ENCODE results near the gene ADAMTS19.
"Not testable (repeated sequence)": the region's sequence is repeated elsewhere in the genome, so short reads cannot be mapped to it uniquely, and the experiment has no call there.

ADAMTS19 gene

GRCh38 chr5:129601576-129601975 is 141.5 kb downstream of the ADAMTS19 start:
- DNase-seq (ENCODE audit: low read depth), result no peak

- DNase-seq (ENCODE audit: low read depth), result no peak
Measured at GRCh38 chr5:129608350-129608749, 148.3 kb downstream of the ADAMTS19 start.

- DNase-seq (ENCODE audit: low read depth), result no peak
Measured at GRCh38 chr5:129609710-129610109, 149.6 kb downstream of the ADAMTS19 start.

- DNase-seq (ENCODE audit: low read depth), result no peak
Measured at GRCh38 chr5:129616517-129616916, 156.4 kb downstream of the ADAMTS19 start.

- DNase-seq (ENCODE audit: low read depth), result no peak
Measured at GRCh38 chr5:129617206-129617605, 157.1 kb downstream of the ADAMTS19 start.

GRCh38 chr5:129619782-129620181 is 159.7 kb downstream of the ADAMTS19 start:
- DNase-seq (ENCODE audit: low read depth), result no peak

GRCh38 chr5:129622531-129622930 is 162.4 kb downstream of the ADAMTS19 start:
- DNase-seq (ENCODE audit: low read depth), result no peak

GRCh38 chr5:129629575-129629974 is 169.5 kb downstream of the ADAMTS19 start:
- no peak for DNase-seq (ENCODE audit: low read depth)

DNA sequence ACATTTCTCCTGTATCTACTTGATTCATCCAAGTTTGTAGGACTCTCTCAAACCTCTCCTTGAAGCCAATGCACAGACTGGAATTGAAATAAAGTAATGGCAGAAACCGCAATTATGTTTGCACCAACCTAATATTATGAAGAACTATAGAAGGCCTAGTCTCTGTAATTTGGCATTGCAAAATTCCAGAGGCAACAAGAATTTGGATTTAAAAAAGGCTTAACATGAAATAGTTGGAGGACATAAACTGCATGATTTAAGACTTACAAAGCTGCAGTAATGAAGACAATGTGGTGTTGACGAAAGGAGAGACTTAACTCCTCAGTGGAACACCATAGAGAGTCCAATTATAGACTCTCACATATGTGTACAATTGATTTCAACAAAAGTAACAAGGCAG is 170.0 kb downstream of the ADAMTS19 start:
- no peak for DNase-seq (ENCODE audit: low read depth)

GRCh38 chr5:129631961-129632360 is 171.9 kb downstream of the ADAMTS19 start:
- DNase-seq (ENCODE audit: low read depth), result no peak

DNA sequence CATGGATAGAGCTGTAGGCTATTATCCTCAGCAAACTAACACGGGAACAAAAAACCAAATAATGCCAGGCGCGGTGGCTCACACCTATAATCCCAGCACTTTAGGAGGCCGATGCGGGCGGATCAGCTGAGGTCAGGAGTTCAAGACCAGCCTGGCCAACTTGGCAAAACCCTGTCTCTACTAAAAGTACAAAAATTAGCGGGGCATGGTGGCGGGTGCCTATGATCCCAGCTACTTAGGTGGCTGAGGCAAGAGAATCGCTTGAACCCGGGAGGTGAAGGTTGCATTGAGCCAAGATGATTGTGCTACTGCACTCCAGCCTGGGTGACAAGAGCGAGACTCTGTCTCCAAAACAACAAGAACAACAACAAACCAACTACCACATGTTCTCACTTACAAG is 177.4 kb downstream of the ADAMTS19 start:
- DNase-seq (ENCODE audit: low read depth), result not testable (repeated sequence)

GRCh38 chr5:129639331-129639730 is 179.2 kb downstream of the ADAMTS19 start:
- DNase-seq (ENCODE audit: low read depth), result no peak

GRCh38 chr5:129652349-129653056 is 192.4 kb downstream of the ADAMTS19 start:
- DNase-seq (ENCODE audit: low read depth), result no peak

- DNase-seq (ENCODE audit: low read depth), result no peak
Measured at GRCh38 chr5:129653057-129653375, 192.9 kb downstream of the ADAMTS19 start.

GRCh38 chr5:129653442-129653841 is 193.3 kb downstream of the ADAMTS19 start:
- DNase-seq (ENCODE audit: low read depth), result no peak

- no peak for DNase-seq (ENCODE audit: low read depth)
Measured at GRCh38 chr5:129656952-129657351, 196.9 kb downstream of the ADAMTS19 start.

GRCh38 chr5:129658801-129659200 is 198.7 kb downstream of the ADAMTS19 start:
- DNase-seq (ENCODE audit: low read depth), result no peak

DNA sequence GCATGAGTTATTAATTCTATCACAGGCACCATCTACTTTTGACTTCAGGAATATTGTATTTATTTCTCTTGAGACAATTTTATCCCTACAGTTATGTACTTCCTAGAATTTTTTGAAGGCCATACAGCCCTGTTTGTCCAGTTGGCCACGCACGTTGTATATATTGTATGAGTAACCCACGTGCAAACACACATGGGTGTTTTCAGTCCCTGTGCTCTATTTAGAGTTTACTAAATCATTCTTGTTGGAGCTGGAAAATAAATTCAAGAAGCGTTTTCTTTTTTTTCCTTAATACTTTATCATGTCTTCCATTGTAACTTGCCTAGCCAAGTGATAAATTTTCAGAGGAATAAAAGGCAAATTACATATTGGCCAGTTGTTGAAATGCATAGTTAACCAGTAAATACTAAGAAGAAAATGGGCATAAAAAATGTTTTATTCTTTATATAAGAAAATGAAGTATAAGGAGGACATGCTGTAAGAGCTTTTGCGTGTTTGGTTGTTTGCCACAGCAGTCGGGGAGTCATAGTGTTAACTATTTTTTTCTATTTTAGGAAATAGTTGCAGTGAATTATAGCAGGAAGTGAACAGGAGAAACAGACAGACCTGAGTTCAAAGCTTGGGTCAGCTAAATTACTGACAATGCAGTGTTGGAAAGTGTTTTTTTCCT is 201.4 kb downstream of the ADAMTS19 start:
- DNase-seq (ENCODE audit: low read depth), result no peak

GRCh38 chr5:129664336-129664937 is 204.3 kb downstream of the ADAMTS19 start:
- peak; percentile 14 for DNase-seq (ENCODE audit: low read depth)

- DNase-seq (ENCODE audit: low read depth), result peak; percentile 63
Measured at GRCh38 chr5:129670957-129671500, 210.9 kb downstream of the ADAMTS19 start.

GRCh38 chr5:129672006-129672405 is 211.9 kb downstream of the ADAMTS19 start:
- no peak for DNase-seq (ENCODE audit: low read depth)

- DNase-seq (ENCODE audit: low read depth), result no peak
Measured at GRCh38 chr5:129679671-129680070, 219.6 kb downstream of the ADAMTS19 start.

GRCh38 chr5:129687941-129688340 is 227.8 kb downstream of the ADAMTS19 start:
- no peak for DNase-seq (ENCODE audit: low read depth)

Measured in non-pigmented ciliary epithelial cell (primary cell).